KMS-11 (cell line): ENCODE measurements around the gene RAB21.

ENCODE experiments used
- H2AFZ ChIP-seq: fragments of 200-600 bp; sonication (generic); 2 replicates; pipeline ENCODE4 v1.6.1; 2016; ENCODE audit warnings: antibody characterized with exemption, mixed run types, low read depth
- H3K27ac ChIP-seq: fragments of 200-600 bp; sonication (generic); 2 replicates; pipeline ENCODE4 v1.6.1; 2016; ENCODE audit warnings: mild to moderate bottlenecking, mixed run types
- H3K27me3 ChIP-seq: fragments of 200-600 bp; sonication (generic); 2 replicates; pipeline ENCODE4 v1.6.1; 2017; ENCODE audit warnings: mild to moderate bottlenecking, low read depth, mixed run types, moderate library complexity; ENCODE audit not compliant: insufficient read depth
- H3K36me3 ChIP-seq: fragments of 200-600 bp; sonication (generic); 2 replicates; pipeline ENCODE4 v1.6.1; 2017; ENCODE audit warnings: mild to moderate bottlenecking, mixed run types; ENCODE audit not compliant: insufficient read depth
- H3K4me1 ChIP-seq: fragments of 200-600 bp; sonication (generic); 2 replicates; pipeline ENCODE4 v1.6.1; 2016; ENCODE audit warnings: mild to moderate bottlenecking, low read depth, mixed run types; ENCODE audit not compliant: poor library complexity, severe bottlenecking
- H3K4me2 ChIP-seq: fragments of 200-600 bp; sonication (generic); 2 replicates; pipeline ENCODE4 v1.7.0; 2016; ENCODE audit warnings: mild to moderate bottlenecking, mixed run types
- H3K4me3 ChIP-seq: fragments of 200-600 bp; sonication (generic); IDR thresholded peaks from 2 replicates; pipeline ENCODE4 v1.6.1; 2017; ENCODE audit warnings: low read depth, low read length, mixed read lengths; ENCODE audit not compliant: insufficient read depth
- H3K79me2 ChIP-seq: fragments of 200-600 bp; sonication (generic); 2 replicates; pipeline ENCODE4 v1.6.1; 2016; ENCODE audit warnings: low read depth, mixed run types; ENCODE audit not compliant: insufficient read depth
- H3K9ac ChIP-seq: fragments of 200-600 bp; sonication (generic); 2 replicates; pipeline ENCODE4 v1.6.1; 2016; ENCODE audit warnings: mild to moderate bottlenecking, mixed run types
- H4K20me1 ChIP-seq: fragments of 200-600 bp; sonication (generic); 2 replicates; pipeline ENCODE4 v1.6.1; 2016; ENCODE audit warnings: mild to moderate bottlenecking, mixed run types; ENCODE audit not compliant: insufficient read depth
- TF ChIP-seq, protein P1 (sequence below): fragments of 200-600 bp; sonication (generic); conservative IDR thresholded peaks from 2 replicates; pipeline ENCODE4 v1.6.1; 2017; ENCODE audit warnings: low read depth, mild to moderate bottlenecking, antibody characterized with exemption, low read length, moderate library complexity, mixed read lengths

Gene RAB21

GRCh38 chr12:71726548-71726947 lies 28.1 kb upstream of the RAB21 start:
- Histone ChIP-seq H3K79me2 (no peaks in the 10 kb centered on the region), H2AFZ (no peak overlapping the region), H3K4me1 (no peaks in the 10 kb centered on the region), H3K27me3 (no peaks in the 10 kb centered on the region), H3K9ac (no peak overlapping the region), H3K4me2 (no peak overlapping the region), H3K36me3 (no peaks in the 10 kb centered on the region), H3K27ac (no peak overlapping the region), H3K4me3 (no peak overlapping the region), H4K20me1 (no peaks in the 10 kb centered on the region)
- TF ChIP-seq, protein P1, sequence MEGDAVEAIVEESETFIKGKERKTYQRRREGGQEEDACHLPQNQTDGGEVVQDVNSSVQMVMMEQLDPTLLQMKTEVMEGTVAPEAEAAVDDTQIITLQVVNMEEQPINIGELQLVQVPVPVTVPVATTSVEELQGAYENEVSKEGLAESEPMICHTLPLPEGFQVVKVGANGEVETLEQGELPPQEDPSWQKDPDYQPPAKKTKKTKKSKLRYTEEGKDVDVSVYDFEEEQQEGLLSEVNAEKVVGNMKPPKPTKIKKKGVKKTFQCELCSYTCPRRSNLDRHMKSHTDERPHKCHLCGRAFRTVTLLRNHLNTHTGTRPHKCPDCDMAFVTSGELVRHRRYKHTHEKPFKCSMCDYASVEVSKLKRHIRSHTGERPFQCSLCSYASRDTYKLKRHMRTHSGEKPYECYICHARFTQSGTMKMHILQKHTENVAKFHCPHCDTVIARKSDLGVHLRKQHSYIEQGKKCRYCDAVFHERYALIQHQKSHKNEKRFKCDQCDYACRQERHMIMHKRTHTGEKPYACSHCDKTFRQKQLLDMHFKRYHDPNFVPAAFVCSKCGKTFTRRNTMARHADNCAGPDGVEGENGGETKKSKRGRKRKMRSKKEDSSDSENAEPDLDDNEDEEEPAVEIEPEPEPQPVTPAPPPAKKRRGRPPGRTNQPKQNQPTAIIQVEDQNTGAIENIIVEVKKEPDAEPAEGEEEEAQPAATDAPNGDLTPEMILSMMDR, result no peak

DNA sequence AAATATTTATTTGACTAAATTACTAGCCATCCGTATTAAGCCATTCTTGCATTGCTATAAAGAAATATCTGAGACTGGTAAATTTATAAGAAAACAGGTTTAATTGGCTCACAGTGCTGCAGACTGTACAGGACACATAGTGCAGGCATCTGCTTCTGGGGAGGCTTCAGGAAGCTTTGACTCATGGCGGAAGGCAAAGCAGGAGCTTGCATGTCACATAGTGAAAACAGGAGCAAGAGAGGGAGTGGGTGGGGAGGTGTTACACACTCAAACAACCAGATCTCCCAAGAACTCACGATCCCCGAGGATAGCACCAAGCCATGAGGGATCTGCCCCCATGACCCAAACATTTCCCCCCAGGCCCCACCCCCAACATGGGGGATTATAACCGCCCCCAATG lies 26.7 kb upstream of the RAB21 start:
- Histone ChIP-seq H4K20me1 (no peaks in the 10 kb centered on the region), H3K27ac (no peak overlapping the region), H3K4me2 (no peak overlapping the region), H2AFZ (no peak overlapping the region), H3K36me3 (no peaks in the 10 kb centered on the region), H3K27me3 (no peaks in the 10 kb centered on the region), H3K4me1 (no peaks in the 10 kb centered on the region), H3K4me3 (no peak overlapping the region), H3K79me2 (no peaks in the 10 kb centered on the region), H3K9ac (no peak overlapping the region)
- TF ChIP-seq, protein P1, result no peak

- no peaks in the 10 kb centered on the region for H3K79me2 ChIP-seq
- TF ChIP-seq, protein P1, result no peak
Observed at GRCh38 chr12:71730936-71731335, 23.7 kb upstream of the RAB21 start.

GRCh38 chr12:71731439-71732356 lies 23.0 kb upstream of the RAB21 start:
- H3K4me3 ChIP-seq, result no peak overlapping the region
- H3K4me1 ChIP-seq, result no peaks in the 10 kb centered on the region
- no peaks in the 10 kb centered on the region for H3K36me3 ChIP-seq
- H3K4me2 ChIP-seq, result no peak overlapping the region
- no peak overlapping the region for H3K9ac ChIP-seq
- TF ChIP-seq, protein P1, result no peak
- H2AFZ ChIP-seq, result no peak overlapping the region
- H3K27me3 ChIP-seq, result no peaks in the 10 kb centered on the region
- H3K27ac ChIP-seq, result no peak overlapping the region
- H4K20me1 ChIP-seq, result no peaks in the 10 kb centered on the region
- H3K79me2 ChIP-seq, result no peaks in the 10 kb centered on the region

More at GRCh38 chr12:71730936-71731335, 23.7 kb upstream of the RAB21 start:
- no peaks in the 10 kb centered on the region for H4K20me1 ChIP-seq
- no peak overlapping the region for H3K9ac ChIP-seq
- H3K4me1 ChIP-seq, result no peaks in the 10 kb centered on the region
- no peaks in the 10 kb centered on the region for H3K27me3 ChIP-seq
- H2AFZ ChIP-seq, result no peak overlapping the region
- H3K4me3 ChIP-seq, result no peak overlapping the region
- no peaks in the 10 kb centered on the region for H3K36me3 ChIP-seq
- no peak overlapping the region for H3K4me2 ChIP-seq
- H3K27ac ChIP-seq, result no peak overlapping the region
